Type B pancreatic cell (in vitro differentiated cells): ENCODE measurements around the gene APOL1. TPM values are rescaled to one million over a fixed set of nuclear protein-coding genes. Genes with fewer than 3 reads are reported as not detected.

Experiments
- DNase-seq: peaks from one replicate; pipeline ENCODE4 v3.0.0; 2021; ENCODE audit warnings: mixed read lengths; ENCODE audit not compliant: unreplicated experiment; ENCODE audit errors: extremely low spot score
- H3K27ac Mint-ChIP-seq: 2 replicates; pipeline ENCODE4 v1.8.0; 2021; ENCODE audit warnings: mild to moderate bottlenecking, mixed read lengths
- H3K27me3 Mint-ChIP-seq: 2 replicates; pipeline ENCODE4 v1.8.0; 2021; ENCODE audit warnings: mixed read lengths
- H3K36me3 Mint-ChIP-seq: 2 replicates; pipeline ENCODE4 v1.8.0; 2021; ENCODE audit warnings: mixed read lengths
- H3K4me1 Mint-ChIP-seq: one replicate; pipeline ENCODE4 v1.8.0; 2021; ENCODE audit warnings: mixed read lengths; ENCODE audit not compliant: unreplicated experiment
- H3K4me3 Mint-ChIP-seq: 2 replicates; pipeline ENCODE4 v1.8.0; 2021; ENCODE audit warnings: mild to moderate bottlenecking, mixed read lengths
- H3K9me3 Mint-ChIP-seq: 2 replicates; pipeline ENCODE4 v1.8.0; 2021; ENCODE audit warnings: mixed read lengths
- total RNA-seq: library from RNA; stranded (reverse); gene quantifications from 2 replicates; pipeline ENCODE4 v1.2.1, GENCODE V29; 2021; ENCODE audit warnings: low replicate concordance
- TF ChIP-seq, protein P1 (sequence below): fragments of 200-600 bp; sonication (generic); conservative IDR thresholded peaks from 2 replicates; pipeline ENCODE4 v1.5.0; 2021; ENCODE audit warnings: antibody characterized with exemption, mild to moderate bottlenecking

The APOL1 gene
- total RNA-seq, 1 donor from 2014 or later = 6.8 TPM

DNA sequence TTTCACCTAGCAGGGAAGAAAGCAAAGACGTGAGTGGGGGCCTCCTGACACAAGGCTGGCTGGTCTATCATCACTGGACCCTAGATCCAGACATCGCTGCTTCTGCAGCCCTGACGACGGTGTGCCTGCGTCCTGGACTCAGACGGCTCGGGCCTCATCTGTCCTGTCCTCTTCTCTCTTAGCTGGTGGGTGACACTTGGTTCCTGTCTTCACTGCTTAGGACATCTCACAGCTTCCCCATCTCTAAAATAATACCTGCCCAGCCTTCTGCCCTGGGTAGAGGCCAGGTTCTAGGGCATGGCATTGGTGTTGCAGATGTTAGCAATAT, 41.3 kb downstream of the APOL1 start:
- no peaks in the 10 kb centered on the region for H3K4me1 Mint-ChIP-seq
- no peaks in the 10 kb centered on the region for H3K9me3 Mint-ChIP-seq
- TF ChIP-seq, protein P1, sequence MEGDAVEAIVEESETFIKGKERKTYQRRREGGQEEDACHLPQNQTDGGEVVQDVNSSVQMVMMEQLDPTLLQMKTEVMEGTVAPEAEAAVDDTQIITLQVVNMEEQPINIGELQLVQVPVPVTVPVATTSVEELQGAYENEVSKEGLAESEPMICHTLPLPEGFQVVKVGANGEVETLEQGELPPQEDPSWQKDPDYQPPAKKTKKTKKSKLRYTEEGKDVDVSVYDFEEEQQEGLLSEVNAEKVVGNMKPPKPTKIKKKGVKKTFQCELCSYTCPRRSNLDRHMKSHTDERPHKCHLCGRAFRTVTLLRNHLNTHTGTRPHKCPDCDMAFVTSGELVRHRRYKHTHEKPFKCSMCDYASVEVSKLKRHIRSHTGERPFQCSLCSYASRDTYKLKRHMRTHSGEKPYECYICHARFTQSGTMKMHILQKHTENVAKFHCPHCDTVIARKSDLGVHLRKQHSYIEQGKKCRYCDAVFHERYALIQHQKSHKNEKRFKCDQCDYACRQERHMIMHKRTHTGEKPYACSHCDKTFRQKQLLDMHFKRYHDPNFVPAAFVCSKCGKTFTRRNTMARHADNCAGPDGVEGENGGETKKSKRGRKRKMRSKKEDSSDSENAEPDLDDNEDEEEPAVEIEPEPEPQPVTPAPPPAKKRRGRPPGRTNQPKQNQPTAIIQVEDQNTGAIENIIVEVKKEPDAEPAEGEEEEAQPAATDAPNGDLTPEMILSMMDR = no peak
- no peak overlapping the region for H3K4me3 Mint-ChIP-seq
- H3K27ac Mint-ChIP-seq = no peak overlapping the region
- DNase-seq = no peak
- H3K27me3 Mint-ChIP-seq = no peaks in the 10 kb centered on the region
- peaks cover 35% of the 10 kb centered on the region for H3K36me3 Mint-ChIP-seq

DNA sequence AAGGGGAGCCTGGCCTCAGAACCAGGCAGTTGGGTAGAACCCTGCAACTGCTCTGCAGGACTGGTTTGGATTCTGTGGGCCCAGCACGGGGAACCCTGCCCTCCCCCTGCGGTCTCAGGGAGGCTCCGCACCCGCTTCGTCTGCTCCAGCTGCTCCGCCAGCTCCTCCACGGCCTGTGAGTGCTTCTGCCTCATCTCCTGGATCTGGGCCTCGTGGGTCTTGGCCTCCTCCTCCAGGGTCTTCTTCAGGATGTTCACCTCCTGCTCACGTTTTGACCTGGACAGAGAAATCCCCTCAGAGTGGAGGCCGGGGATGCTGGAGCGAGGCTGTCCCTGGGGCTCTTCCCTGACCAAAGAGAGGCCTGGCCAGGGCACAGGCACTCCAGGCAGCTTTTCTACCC, 41.9 kb downstream of the APOL1 start:
- no peak for DNase-seq
- no peaks in the 10 kb centered on the region for H3K9me3 Mint-ChIP-seq
- peaks cover 31% of the 10 kb centered on the region for H3K36me3 Mint-ChIP-seq
- no peak overlapping the region for H3K4me3 Mint-ChIP-seq
- no peaks in the 10 kb centered on the region for H3K4me1 Mint-ChIP-seq
- H3K27ac Mint-ChIP-seq = no peak overlapping the region
- H3K27me3 Mint-ChIP-seq = no peaks in the 10 kb centered on the region
- TF ChIP-seq, protein P1 = no peak

DNA sequence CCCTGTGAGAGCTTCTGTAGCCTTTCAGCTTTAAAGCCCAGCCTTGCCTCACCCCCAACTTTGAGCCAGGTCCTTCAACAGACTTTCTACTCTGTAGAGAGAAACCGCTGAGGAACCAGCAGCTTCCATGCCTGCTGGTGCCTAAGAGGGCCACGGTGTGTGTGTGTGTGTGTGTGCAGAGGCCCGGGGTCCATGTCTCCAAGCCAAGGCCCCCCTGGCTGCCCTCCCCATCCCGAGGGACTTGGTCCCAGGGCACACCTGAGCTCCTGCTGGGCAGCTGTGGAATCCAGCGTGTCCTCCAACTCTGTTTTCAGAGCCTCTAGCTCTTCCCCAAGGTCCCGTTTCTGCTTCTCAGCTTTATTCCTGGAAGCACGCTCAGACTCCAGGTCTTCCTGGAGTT, 42.3 kb downstream of the APOL1 start:
- TF ChIP-seq, protein P1 = no peak
- H3K27me3 Mint-ChIP-seq = no peaks in the 10 kb centered on the region
- H3K4me1 Mint-ChIP-seq = no peaks in the 10 kb centered on the region
- no peak overlapping the region for H3K27ac Mint-ChIP-seq
- H3K9me3 Mint-ChIP-seq = no peaks in the 10 kb centered on the region
- no peak for DNase-seq
- peaks cover 28% of the 10 kb centered on the region for H3K36me3 Mint-ChIP-seq
- no peak overlapping the region for H3K4me3 Mint-ChIP-seq

DNA sequence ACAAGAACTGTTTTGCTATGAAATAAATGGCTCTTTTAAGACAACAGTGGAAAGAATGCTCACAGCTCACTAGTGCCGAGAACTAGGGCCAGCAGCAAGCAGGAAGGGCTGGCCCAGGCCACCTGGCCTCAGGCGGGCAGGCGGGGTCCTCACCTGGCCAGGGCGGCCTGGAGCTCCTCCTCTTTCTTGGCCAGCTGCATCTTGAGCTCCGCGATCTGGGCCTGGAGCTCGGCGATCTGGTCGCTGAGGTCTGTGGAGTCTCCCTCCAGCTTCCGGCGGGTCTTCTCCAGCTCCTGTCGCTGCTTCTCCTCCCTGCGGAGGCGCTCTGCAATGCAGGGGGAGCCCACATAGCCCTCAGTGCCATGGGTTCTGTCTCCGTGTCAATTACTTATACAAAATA, 43.8 kb downstream of the APOL1 start:
- TF ChIP-seq, protein P1 = no peak
- Mint-ChIP-seq H3K27me3 (no peaks in the 10 kb centered on the region), H3K27ac (no peak overlapping the region), H3K4me1 (no peaks in the 10 kb centered on the region), H3K4me3 (no peak overlapping the region), H3K9me3 (no peaks in the 10 kb centered on the region), H3K36me3 (peaks cover 27% of the 10 kb centered on the region)
- no peak for DNase-seq

DNA sequence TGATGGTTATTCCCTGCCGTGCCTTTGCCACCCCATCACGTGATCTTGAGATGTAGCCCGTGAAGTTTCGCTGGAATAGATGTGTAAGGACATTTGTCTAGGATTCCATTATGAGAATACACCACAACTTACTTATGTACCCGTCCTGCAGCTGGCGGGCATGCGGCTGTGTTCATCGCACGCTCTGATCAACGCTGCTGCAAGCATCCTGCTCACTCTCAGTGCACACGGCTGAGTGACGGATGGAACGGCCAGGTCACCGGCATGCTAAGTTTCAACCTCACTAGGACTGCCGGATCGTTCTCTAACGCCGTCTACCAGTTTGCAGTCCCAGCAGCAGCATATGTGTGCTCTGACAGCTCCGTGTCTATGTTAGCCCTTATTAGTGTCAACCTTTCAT, 44.6 kb downstream of the APOL1 start:
- peaks cover 24% of the 10 kb centered on the region for H3K36me3 Mint-ChIP-seq
- H3K9me3 Mint-ChIP-seq = no peaks in the 10 kb centered on the region
- no peaks in the 10 kb centered on the region for H3K4me1 Mint-ChIP-seq
- no peak overlapping the region for H3K27ac Mint-ChIP-seq
- TF ChIP-seq, protein P1 = no peak
- no peak for DNase-seq
- H3K4me3 Mint-ChIP-seq = no peak overlapping the region
- H3K27me3 Mint-ChIP-seq = no peaks in the 10 kb centered on the region

DNA sequence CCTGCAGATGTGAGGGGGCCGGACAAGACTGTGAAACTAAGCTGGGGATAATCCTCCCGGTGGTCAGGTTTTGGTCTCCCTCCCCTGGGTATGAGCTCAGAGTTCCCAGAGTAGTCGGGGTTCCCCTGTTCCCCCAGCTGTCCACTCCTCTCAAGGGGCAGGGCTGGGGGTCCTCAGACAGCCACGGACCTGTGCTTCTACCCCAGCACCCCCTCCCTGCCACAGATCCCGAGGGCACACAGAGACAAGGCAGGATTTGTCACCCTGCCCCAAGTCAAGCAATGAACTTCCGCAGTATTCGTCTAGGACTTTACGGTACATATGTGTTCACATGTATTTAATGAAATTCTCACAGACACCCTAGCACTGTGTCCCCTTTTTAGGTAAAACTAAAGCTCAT, 45.2 kb downstream of the APOL1 start:
- no peaks in the 10 kb centered on the region for H3K27me3 Mint-ChIP-seq
- H3K4me1 Mint-ChIP-seq = no peaks in the 10 kb centered on the region
- H3K27ac Mint-ChIP-seq = no peak overlapping the region
- no peaks in the 10 kb centered on the region for H3K9me3 Mint-ChIP-seq
- TF ChIP-seq, protein P1 = no peak
- H3K4me3 Mint-ChIP-seq = no peak overlapping the region
- no peak for DNase-seq
- peaks cover 20% of the 10 kb centered on the region for H3K36me3 Mint-ChIP-seq
